ENCODE measurements around the gene RERE. TPM values are rescaled to one million over a fixed set of nuclear protein-coding genes. Genes with fewer than 3 reads are reported as not detected.

RERE gene
- total RNA-seq, 1 experiment from 2014 or later: 40.6 TPM

DNA sequence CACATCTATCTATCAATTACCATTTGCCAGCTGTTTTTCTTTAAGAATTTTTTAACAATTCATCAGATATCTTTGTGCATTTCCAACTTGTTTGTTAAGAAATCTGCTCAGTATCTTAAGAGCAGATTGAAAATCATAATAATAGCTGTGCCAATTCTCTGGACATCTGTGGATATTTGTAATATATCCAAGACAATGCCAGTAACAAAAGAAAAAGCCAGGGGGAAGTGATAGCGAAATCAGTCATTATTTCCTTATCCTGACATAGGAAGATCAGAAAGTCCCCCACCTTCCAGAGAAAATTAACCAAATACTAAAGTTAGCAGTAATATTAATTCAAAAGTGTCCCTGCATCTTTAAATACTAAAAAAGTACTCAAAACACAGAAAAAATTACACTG lies 217.1 kb downstream of the RERE start:
- H2AFZ ChIP-seq (ENCODE audit: low read depth, low read length, poor library complexity, severe bottlenecking): no peak overlapping the region
- RAD21 ChIA-PET (ENCODE audit: low non-redundant PET in 1 of 2, low total read pairs in 2 of 2, uncharacterized antibody in 2 of 2, unreplicated experiment in 2 of 2): no interaction called here
- H3K27me3 ChIP-seq (ENCODE audit: insufficient read depth, low read length): no peaks in the 10 kb centered on the region
- H3K4me1 ChIP-seq (ENCODE audit: control insufficient read depth in 1 of 2, insufficient read depth in 2 of 2, low read length in 2 of 2): no peaks in the 10 kb centered on the region
- intact Hi-C loops (cut with micrococcal nuclease): no loop called here
- no peak overlapping the region for H3K4me3 ChIP-seq (replicated peaks in 1 of 2; ENCODE audit: low read depth in 1 of 2, low read length in 2 of 2)
- no peaks in the 10 kb centered on the region for H3K9me2 ChIP-seq (ENCODE audit: insufficient read depth)
- no TSS peak for BruUV-seq (replicated peaks)
- no peak for TF ChIP-seq EZH2phosphoT487 (IDR thresholded peaks at IDR 0.05; ENCODE audit: borderline replicate concordance)
- TF ChIP-seq RAD21 (IDR thresholded peaks at IDR 0.05; ENCODE audit: low read depth): no peak
- no peak for TF ChIP-seq SP1 (IDR thresholded peaks at IDR 0.05; ENCODE audit: low read depth)
- TF ChIP-seq, protein P1, sequence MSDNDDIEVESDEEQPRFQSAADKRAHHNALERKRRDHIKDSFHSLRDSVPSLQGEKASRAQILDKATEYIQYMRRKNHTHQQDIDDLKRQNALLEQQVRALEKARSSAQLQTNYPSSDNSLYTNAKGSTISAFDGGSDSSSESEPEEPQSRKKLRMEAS (IDR thresholded peaks at IDR 0.05): no peak
- TF ChIP-seq, protein P2, sequence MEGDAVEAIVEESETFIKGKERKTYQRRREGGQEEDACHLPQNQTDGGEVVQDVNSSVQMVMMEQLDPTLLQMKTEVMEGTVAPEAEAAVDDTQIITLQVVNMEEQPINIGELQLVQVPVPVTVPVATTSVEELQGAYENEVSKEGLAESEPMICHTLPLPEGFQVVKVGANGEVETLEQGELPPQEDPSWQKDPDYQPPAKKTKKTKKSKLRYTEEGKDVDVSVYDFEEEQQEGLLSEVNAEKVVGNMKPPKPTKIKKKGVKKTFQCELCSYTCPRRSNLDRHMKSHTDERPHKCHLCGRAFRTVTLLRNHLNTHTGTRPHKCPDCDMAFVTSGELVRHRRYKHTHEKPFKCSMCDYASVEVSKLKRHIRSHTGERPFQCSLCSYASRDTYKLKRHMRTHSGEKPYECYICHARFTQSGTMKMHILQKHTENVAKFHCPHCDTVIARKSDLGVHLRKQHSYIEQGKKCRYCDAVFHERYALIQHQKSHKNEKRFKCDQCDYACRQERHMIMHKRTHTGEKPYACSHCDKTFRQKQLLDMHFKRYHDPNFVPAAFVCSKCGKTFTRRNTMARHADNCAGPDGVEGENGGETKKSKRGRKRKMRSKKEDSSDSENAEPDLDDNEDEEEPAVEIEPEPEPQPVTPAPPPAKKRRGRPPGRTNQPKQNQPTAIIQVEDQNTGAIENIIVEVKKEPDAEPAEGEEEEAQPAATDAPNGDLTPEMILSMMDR (IDR thresholded peaks at IDR 0.05 in 2 of 3, conservative IDR thresholded peaks at IDR 0.05 in 1 of 3; ENCODE audit: borderline replicate concordance in 1 of 3, insufficient read depth in 1 of 3, low read depth in 2 of 3, low read length in 2 of 3): no peak
- TF ChIP-seq, protein P3, sequence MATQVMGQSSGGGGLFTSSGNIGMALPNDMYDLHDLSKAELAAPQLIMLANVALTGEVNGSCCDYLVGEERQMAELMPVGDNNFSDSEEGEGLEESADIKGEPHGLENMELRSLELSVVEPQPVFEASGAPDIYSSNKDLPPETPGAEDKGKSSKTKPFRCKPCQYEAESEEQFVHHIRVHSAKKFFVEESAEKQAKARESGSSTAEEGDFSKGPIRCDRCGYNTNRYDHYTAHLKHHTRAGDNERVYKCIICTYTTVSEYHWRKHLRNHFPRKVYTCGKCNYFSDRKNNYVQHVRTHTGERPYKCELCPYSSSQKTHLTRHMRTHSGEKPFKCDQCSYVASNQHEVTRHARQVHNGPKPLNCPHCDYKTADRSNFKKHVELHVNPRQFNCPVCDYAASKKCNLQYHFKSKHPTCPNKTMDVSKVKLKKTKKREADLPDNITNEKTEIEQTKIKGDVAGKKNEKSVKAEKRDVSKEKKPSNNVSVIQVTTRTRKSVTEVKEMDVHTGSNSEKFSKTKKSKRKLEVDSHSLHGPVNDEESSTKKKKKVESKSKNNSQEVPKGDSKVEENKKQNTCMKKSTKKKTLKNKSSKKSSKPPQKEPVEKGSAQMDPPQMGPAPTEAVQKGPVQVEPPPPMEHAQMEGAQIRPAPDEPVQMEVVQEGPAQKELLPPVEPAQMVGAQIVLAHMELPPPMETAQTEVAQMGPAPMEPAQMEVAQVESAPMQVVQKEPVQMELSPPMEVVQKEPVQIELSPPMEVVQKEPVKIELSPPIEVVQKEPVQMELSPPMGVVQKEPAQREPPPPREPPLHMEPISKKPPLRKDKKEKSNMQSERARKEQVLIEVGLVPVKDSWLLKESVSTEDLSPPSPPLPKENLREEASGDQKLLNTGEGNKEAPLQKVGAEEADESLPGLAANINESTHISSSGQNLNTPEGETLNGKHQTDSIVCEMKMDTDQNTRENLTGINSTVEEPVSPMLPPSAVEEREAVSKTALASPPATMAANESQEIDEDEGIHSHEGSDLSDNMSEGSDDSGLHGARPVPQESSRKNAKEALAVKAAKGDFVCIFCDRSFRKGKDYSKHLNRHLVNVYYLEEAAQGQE (IDR thresholded peaks at IDR 0.05; ENCODE audit: low read depth): no peak
- TF ChIP-seq ELF1 (IDR thresholded peaks at IDR 0.05; ENCODE audit: borderline replicate concordance, low read depth): no peak
- TF ChIP-seq CEBPB (IDR thresholded peaks at IDR 0.05; ENCODE audit: low read depth): no peak
- TF ChIP-seq, protein P4, sequence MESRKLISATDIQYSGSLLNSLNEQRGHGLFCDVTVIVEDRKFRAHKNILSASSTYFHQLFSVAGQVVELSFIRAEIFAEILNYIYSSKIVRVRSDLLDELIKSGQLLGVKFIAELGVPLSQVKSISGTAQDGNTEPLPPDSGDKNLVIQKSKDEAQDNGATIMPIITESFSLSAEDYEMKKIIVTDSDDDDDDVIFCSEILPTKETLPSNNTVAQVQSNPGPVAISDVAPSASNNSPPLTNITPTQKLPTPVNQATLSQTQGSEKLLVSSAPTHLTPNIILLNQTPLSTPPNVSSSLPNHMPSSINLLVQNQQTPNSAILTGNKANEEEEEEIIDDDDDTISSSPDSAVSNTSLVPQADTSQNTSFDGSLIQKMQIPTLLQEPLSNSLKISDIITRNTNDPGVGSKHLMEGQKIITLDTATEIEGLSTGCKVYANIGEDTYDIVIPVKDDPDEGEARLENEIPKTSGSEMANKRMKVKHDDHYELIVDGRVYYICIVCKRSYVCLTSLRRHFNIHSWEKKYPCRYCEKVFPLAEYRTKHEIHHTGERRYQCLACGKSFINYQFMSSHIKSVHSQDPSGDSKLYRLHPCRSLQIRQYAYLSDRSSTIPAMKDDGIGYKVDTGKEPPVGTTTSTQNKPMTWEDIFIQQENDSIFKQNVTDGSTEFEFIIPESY (IDR thresholded peaks at IDR 0.05; ENCODE audit: extremely low read depth, insufficient replicate concordance, low read length): no peak
- TF ChIP-seq ZNF274 (IDR thresholded peaks at IDR 0.05; ENCODE audit: low read depth, low read length): no peak
- no peak for TF ChIP-seq EGR1 (IDR thresholded peaks at IDR 0.05; ENCODE audit: low read depth)
- TF ChIP-seq JUND (IDR thresholded peaks at IDR 0.05): no peak
- TF ChIP-seq CBX3 (IDR thresholded peaks at IDR 0.05; ENCODE audit: low read depth): no peak
- no peak for TF ChIP-seq POLR2AphosphoS5 (IDR thresholded peaks at IDR 0.05; ENCODE audit: low read depth, low read length)
- TF ChIP-seq SRF (IDR thresholded peaks at IDR 0.05; ENCODE audit: low read depth): no peak
- TF ChIP-seq EZH2 (IDR thresholded peaks at IDR 0.05): no peak
- TF ChIP-seq FOSL1 (IDR thresholded peaks at IDR 0.05; ENCODE audit: low read depth): no peak
- TF ChIP-seq TCF7L2 (IDR thresholded peaks at IDR 0.05; ENCODE audit: borderline replicate concordance, extremely low read depth, insufficient read depth, insufficient read length): no peak
- TF ChIP-seq SIN3A (IDR thresholded peaks at IDR 0.05; ENCODE audit: low read depth): no peak
- TF ChIP-seq ZFX (IDR thresholded peaks at IDR 0.05): no peak
- POLR2A ChIA-PET: no interaction called here
- CTCF ChIA-PET: no interaction called here
- no peaks in the 10 kb centered on the region for H3K9me3 ChIP-seq (ENCODE audit: control insufficient read depth in 1 of 2, insufficient read depth in 1 of 2, low read depth in 1 of 2, low read length in 2 of 2)
- H3K36me3 ChIP-seq (ENCODE audit: control insufficient read depth in 1 of 2, insufficient read depth in 2 of 2, low read length in 2 of 2): no peaks in the 10 kb centered on the region
- H3K4me2 ChIP-seq (ENCODE audit: low read length): no peak overlapping the region
- no peak overlapping the region for H3K27ac ChIP-seq (ENCODE audit: low read depth, low read length)
- H3K9ac ChIP-seq (ENCODE audit: low read length): no peak overlapping the region
- no peaks in the 10 kb centered on the region for H3K79me2 ChIP-seq (ENCODE audit: insufficient read depth, low read length)
- no peak for DNase-seq (ENCODE audit: low read depth, low spot score)
- ATAC-seq: no peak
- no peaks in the 10 kb centered on the region for H4K20me1 ChIP-seq (ENCODE audit: insufficient read depth)
